HG02938 (cell line): ENCODE results near the gene PLXDC1.
"Not testable (repeated sequence)": the region's sequence is repeated elsewhere in the genome, so short reads cannot be mapped to it uniquely, and the experiment has no call there.

Experiments
- ATAC-seq: cut with Tn5 transposase; IDR thresholded peaks from one replicate; pipeline ENCODE4 v1.9.1; 2021; ENCODE audit warnings: mild to moderate bottlenecking, moderate library complexity; ENCODE audit not compliant: unreplicated experiment

Gene PLXDC1

GRCh38 chr17:39071573-39071972 is 79.9 kb downstream of the PLXDC1 start:
- ATAC-seq, result no peak

DNA sequence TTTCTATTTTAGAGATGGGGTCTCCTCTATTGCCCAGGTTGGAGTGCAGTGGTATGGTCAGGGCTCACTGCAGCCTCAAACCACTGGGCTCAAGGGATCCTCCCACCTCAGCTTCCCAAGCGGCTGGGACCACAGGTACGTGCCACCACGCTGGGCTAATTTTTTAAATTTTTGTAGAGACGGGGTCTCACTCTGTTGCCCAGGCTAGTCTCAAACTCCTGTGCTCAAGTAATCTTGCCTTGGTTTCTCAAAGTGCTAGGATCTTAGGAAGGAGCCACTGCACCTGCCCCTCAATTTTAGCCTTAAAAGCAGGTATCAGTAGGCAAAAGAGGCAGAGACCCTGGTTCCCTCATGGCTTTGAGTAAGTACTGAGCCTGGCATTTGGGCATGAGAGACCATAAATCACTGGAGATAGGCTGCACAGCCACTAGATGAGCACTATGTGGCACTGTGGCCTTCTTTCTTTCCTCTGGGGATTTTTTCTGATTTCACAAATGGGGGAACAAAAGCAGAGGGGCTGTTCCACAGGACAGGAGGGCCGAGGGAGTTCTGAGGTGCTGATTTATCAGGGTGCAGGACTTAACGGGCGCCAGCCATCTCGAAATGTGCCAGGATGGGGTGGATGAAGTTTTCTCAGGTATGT is 82.2 kb downstream of the PLXDC1 start:
- no peak for ATAC-seq

GRCh38 chr17:39064819-39065218 is 86.6 kb downstream of the PLXDC1 start:
- no peak for ATAC-seq

DNA sequence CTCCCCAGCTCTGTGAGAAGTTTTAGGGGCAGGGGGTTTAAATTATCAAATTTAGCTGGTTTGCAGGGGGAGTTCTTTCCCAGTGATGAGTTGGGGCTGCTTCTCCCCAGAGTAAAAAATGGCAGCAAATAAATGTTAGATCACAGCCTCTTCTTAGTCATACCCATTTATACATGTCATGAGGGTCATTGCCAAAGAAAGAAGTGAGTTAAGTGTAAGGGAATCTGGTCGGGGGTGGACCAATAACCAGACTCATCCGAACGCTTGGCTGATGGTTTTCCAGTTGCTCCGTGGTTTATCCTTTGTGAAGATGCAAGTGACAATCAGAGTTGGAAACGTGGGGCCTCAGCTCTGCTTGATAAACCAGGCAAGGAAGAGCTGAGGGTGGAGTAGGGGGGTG is 87.1 kb downstream of the PLXDC1 start:
- ATAC-seq, result no peak

DNA sequence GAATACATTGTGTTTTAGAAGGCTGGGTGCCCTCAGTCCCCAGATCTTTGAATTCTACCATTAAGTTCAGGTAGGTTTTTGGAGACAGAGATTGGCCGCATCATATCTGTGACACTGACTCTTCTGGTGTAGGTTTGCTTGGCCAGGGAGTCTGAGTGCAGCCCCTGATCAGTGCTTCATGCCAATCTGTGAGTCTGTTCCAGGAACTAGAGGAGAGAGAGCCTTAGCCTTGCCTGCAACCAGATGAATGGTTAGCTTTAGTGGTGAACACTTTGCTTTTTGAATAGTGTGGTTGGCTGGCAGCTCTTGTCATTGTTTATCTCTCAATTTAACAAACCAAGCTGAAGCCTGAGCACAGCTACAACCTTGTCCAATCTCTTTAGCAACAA is 87.8 kb downstream of the PLXDC1 start:
- ATAC-seq, result no peak

- no peak for ATAC-seq
Measured at GRCh38 chr17:39062846-39063680, 88.4 kb downstream of the PLXDC1 start.

GRCh38 chr17:39058524-39058923 is 92.9 kb downstream of the PLXDC1 start:
- ATAC-seq, result no peak

- ATAC-seq, result no peak
Measured at GRCh38 chr17:39057701-39058206, 93.7 kb downstream of the PLXDC1 start.

DNA sequence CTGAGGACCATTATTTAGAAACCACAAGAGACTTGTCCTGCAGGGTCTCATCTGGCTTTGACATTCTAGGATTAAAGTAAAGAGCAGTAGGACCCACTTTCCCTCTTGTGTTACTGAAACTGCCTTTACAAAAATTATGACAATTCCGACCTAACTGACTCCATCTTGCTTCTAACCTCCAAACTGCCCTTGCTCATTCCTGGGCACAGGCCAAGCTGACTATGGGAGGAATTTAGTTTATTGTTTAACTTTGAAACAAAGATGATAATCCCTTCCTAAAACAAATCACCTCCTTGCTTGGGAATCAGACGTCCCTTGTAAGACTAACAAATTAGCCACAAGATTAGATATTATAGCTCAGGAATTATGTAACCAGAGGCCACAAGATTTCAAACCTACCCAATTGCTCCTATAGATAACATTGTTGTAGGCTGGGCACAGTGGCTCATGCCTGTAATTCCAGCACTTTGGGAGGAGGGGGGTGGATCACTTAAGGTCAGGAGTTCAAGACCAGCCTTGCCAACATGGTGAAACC is 97.3 kb downstream of the PLXDC1 start:
- ATAC-seq, result no peak

- not testable (repeated sequence) for ATAC-seq
Measured at GRCh38 chr17:39052423-39052822, 99.0 kb downstream of the PLXDC1 start.

- no peak for ATAC-seq
Measured at GRCh38 chr17:39051001-39051585, 100.3 kb downstream of the PLXDC1 start.

- no peak for ATAC-seq
Measured at GRCh38 chr17:39045948-39046679, 105.3 kb downstream of the PLXDC1 start.

DNA sequence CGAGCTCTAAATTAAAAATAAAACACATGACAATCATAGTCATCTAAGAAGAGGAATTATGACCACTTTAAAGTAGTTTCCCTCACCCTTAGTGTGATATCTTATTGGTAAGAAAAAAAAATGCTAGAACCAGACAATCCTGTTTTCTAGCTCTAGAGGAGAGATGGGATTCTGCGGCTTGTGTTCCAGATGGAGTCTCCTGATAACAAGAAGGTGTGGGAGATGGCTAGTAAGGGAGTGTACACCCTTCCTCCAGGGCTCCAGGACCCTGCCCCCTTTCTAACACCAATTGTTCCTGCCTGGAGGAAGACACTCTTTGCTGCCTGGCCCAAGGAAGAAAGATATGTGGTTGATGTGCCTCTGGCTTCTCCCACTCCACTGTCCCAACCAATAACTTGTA is 115.4 kb downstream of the PLXDC1 start:
- ATAC-seq, result no peak

- not testable (repeated sequence) for ATAC-seq
Measured at GRCh38 chr17:39035578-39035977, 115.9 kb downstream of the PLXDC1 start.

- no peak for ATAC-seq
Measured at GRCh38 chr17:39028690-39029089, 122.7 kb downstream of the PLXDC1 start.

GRCh38 chr17:39027455-39028035 is 123.9 kb downstream of the PLXDC1 start:
- no peak for ATAC-seq

DNA sequence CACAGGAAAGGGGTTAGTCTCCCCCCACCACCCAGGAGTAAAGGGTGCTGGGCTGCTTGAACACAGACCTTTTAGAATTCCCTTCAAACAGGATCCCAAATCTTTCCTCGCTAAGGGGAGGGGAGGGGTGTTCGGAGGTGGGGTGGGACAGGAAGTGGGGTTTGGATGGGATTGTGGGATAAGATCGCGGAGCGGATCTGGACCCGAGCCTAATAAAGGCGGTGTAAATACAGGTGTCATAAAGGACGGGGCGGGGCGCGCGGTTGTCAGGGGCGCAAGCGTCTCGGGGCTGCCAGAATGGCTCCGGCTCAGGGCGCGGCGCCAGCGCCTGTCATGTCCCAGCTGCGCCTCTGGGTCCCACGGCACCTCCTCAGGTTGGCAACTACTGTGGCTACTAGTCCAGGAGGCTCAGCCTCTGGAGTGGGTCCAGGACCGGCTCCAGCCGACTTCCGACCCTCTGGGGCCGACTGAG is 124.4 kb downstream of the PLXDC1 start:
- ATAC-seq, result no peak

GRCh38 chr17:39026346-39026745 is 125.1 kb downstream of the PLXDC1 start:
- ATAC-seq, result not testable (repeated sequence)

- no peak for ATAC-seq
Measured at GRCh38 chr17:39022924-39023323, 128.5 kb downstream of the PLXDC1 start.

DNA sequence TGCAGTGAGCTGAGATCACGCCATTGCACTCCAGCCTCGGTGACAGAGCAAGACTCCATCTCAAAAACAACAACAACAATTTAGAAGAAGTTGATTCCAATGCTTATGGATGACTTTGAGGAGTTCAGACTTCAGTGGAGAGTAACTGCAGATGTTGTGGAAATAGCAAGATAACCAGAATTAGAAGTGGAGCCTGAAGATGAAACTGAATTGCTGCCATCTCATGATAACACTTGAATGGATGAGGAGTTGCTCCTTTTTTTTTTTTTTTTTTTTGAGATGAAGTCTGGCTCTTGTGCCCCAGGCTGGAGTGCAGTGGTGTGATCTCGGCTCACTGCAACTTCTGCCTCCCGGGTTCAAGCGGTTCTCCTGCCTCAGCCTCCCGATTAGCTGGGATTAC is 131.4 kb downstream of the PLXDC1 start:
- not testable (repeated sequence) for ATAC-seq
